Lower leg skin (tissue), 4 donors: ENCODE results near the gene HIRA. TPM values are rescaled to one million over a fixed set of nuclear protein-coding genes. Genes with fewer than 3 reads are reported as not detected.

Source experiments
- DNase-seq, 2 donors: peaks; one replicate each; pipeline ENCODE4 v3.0.0-alpha.2; 2019; ENCODE audit warnings: low spot score in 2 of 2
- H3K4me3 ChIP-seq: fragments of 200-600 bp; sonication (generic); 2 replicates; pipeline ENCODE4 v1.5.1; 2017; ENCODE audit warnings: mild to moderate bottlenecking, low read depth; ENCODE audit not compliant: poor library complexity, severe bottlenecking
- CTCF ChIP-seq, 3 donors: fragments of 450-650 bp; IDR thresholded peaks; one replicate each; pipeline ENCODE4 v1.5.1; 2016; ENCODE audit warnings: antibody characterized with exemption in 3 of 3, mild to moderate bottlenecking in 3 of 3, moderate library complexity in 2 of 3
- POLR2A ChIP-seq, 2 donors: fragments of 450-650 bp; IDR thresholded peaks; one replicate each; pipeline ENCODE4 v1.6.1; 2016 to 2017; ENCODE audit warnings: antibody characterized with exemption in 2 of 2, mild to moderate bottlenecking in 1 of 2, moderate library complexity in 1 of 2
- WGBS, 2 donors: methylation state at CpG; one replicate each; pipeline ENCODE4 v1.1.5; 2018; 5-methylcytosine and 5-hydroxymethylcytosine counted together
- intact Hi-C: fragments of 100-400 bp; cut with DNase I; formaldehyde crosslinking; loops from one replicate; pipeline ENCODE4 v1.15.0; 2023; ENCODE audit warnings: low total_unique reads
- total RNA-seq, 4 donors: library from RNA; depleted of rRNA; stranded (reverse); fragments of >200 nt; gene quantifications; one replicate each; pipeline ENCODE4 v1.1.0, GENCODE V29; 2016

Gene HIRA
- total RNA-seq, 4 donors from 2014 or later: 11.5 to 21.1 (median 18.2) TPM

DNA sequence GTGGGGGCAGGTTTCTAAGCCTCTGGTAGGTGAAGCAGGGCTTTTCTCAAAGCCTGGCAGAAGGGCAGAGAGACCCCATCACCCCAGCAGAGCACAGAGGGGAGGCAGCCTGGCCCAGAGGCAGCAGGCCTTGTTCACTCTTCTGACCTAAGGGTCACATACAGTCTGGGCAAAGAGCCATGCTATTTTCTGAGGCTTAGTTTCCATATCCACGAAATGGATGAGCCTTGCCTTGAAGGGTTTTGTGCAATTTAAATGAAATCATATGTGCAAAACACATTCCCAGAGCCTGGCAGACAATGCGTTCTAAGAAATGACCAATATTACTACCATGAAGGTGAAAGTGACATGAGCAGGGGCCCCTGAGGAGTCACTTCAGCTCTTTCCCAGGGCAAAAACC is 44.5 kb downstream of the HIRA start:
- intact Hi-C loops: no loop called here
- no peak overlapping the region for H3K4me3 ChIP-seq
- TF ChIP-seq CTCF (IDR thresholded peaks at IDR 0.05): no peak
- TF ChIP-seq POLR2A (IDR thresholded peaks at IDR 0.05): no peak
- DNase-seq: peak in 1 of 2 donors; percentile 26
- 75 to 76% methylated on average over 2 of the region's 2 CpGs for WGBS, 2 donors

GRCh38 chr22:19386248-19386647 is 45.3 kb downstream of the HIRA start:
- 83 to 86% methylated on average over 2 of the region's 2 CpGs for WGBS, 2 donors
- no peak overlapping the region for H3K4me3 ChIP-seq

DNA sequence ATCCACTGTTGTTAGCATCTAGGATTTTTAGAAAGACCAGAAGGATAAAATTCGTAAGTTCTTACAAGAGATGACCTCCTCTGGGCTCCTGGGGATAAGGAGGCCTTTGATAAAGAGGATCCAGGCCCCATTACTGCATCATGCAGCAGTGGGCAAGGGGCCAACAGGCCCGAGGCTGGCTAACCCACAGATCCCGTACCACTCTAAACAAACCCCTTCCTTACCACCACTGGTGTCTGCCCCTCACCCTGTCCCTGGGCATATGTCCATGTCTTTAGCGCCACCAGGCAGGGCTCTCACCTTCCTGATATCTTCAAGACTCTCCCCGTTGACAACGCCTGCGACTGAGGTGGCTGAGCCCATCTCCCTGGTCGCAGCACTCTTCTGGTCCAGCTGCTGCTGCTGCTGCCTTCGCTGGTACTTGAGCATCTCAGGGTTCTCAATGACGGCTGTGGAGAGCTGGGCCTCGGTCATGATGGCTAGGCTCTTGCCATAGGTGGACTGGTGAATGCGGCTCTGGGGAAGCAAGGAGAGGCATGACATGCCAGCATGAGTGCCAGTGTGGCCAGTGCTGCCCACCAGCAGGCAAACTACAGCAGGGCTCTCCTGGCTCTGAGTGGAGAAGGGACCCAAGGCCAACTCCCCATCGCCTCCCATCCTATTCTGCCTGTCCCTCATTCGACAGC is 46.2 kb downstream of the HIRA start:
- TF ChIP-seq CTCF (IDR thresholded peaks at IDR 0.05) (no peak), POLR2A (IDR thresholded peaks at IDR 0.05) (no peak)
- H3K4me3 ChIP-seq: no peak overlapping the region
- 91% methylated on average over 14 of the region's 14 CpGs for WGBS, 2 donors
- peak in 1 of 2 donors; percentile 70 for DNase-seq
- intact Hi-C loops: no loop called here

More at GRCh38 chr22:19386248-19386647, 45.3 kb downstream of the HIRA start:
- DNase-seq: no peak
- intact Hi-C loops: no loop called here
- no peak for TF ChIP-seq POLR2A (IDR thresholded peaks at IDR 0.05)
- no peak for TF ChIP-seq CTCF (IDR thresholded peaks at IDR 0.05)

- DNase-seq: peak in 1 of 2 donors; percentile 45
- no peak overlapping the region for H3K4me3 ChIP-seq
- TF ChIP-seq CTCF (IDR thresholded peaks at IDR 0.05): no peak
- no peak for TF ChIP-seq POLR2A (IDR thresholded peaks at IDR 0.05)
- 84 to 91% methylated on average over 9 of the region's 9 CpGs for WGBS, 2 donors
- intact Hi-C loops: no loop called here
These were observed 48.2 kb downstream of the HIRA start for GRCh38 chr22:19383292-19383691.

GRCh38 chr22:19382240-19382639 is 49.3 kb downstream of the HIRA start:
- 91 to 93% methylated on average over 5 of the region's 5 CpGs for WGBS, 2 donors
- intact Hi-C loops: no loop called here
- TF ChIP-seq POLR2A (IDR thresholded peaks at IDR 0.05) (no peak), CTCF (IDR thresholded peaks at IDR 0.05) (no peak)
- peak in 1 of 2 donors; percentile 17 for DNase-seq
- H3K4me3 ChIP-seq: no peak overlapping the region

- intact Hi-C loops: no loop called here
- DNase-seq: peak in 1 of 2 donors; percentile 29
- TF ChIP-seq CTCF (IDR thresholded peaks at IDR 0.05) (no peak), POLR2A (IDR thresholded peaks at IDR 0.05) (no peak)
- H3K4me3 ChIP-seq: no peak overlapping the region
These were observed 53.2 kb downstream of the HIRA start for GRCh38 chr22:19378344-19378674.
